H9 (cell line): ENCODE measurements around the gene SCRN3. TPM values are rescaled to one million over a fixed set of nuclear protein-coding genes. Genes with fewer than 3 reads are reported as not detected.
A peak's percentile ranks its signal among the peaks of the same experiment; 100 is the strongest.

Experiments
- DNase-seq: peaks from one replicate; pipeline ENCODE4 v3.0.0-alpha.2; 2017
- H2AFZ ChIP-seq: one replicate; pipeline ENCODE4 v1.6.1; 2013; ENCODE audit warnings: mild to moderate bottlenecking, low read length, control low read depth, moderate library complexity
- H2AK5ac ChIP-seq: 2 replicates; pipeline ENCODE4 v1.6.1; 2013; ENCODE audit warnings: low read length, control low read depth, mixed read lengths; ENCODE audit not compliant: insufficient read length
- H2BK120ac ChIP-seq: one replicate; pipeline ENCODE4 v1.6.1; 2013; ENCODE audit warnings: low read depth, mild to moderate bottlenecking, low read length, control low read depth, inconsistent platforms; ENCODE audit not compliant: poor library complexity, severe bottlenecking
- H2BK12ac ChIP-seq: 2 replicates; pipeline ENCODE4 v1.6.1; 2013; ENCODE audit warnings: low read length, control low read depth, mixed read lengths, low read depth; ENCODE audit not compliant: insufficient read length
- H2BK15ac ChIP-seq: 2 replicates; pipeline ENCODE4 v1.6.1; 2013; ENCODE audit warnings: low read depth, low read length, control low read depth
- H2BK20ac ChIP-seq: one replicate; pipeline ENCODE4 v1.6.1; 2013; ENCODE audit warnings: low read depth, mild to moderate bottlenecking, low read length, control low read depth, inconsistent platforms; ENCODE audit not compliant: poor library complexity, severe bottlenecking
- H2BK5ac ChIP-seq: 2 replicates; pipeline ENCODE4 v1.6.1; 2013; ENCODE audit warnings: low read length, control low read depth, mixed read lengths; ENCODE audit not compliant: insufficient read length
- H3K14ac ChIP-seq: 2 replicates; pipeline ENCODE4 v1.6.1; 2013; ENCODE audit warnings: low read length, control low read depth; ENCODE audit not compliant: insufficient read depth
- H3K18ac ChIP-seq: 2 replicates; pipeline ENCODE4 v1.6.1; 2013; ENCODE audit warnings: low read depth, mild to moderate bottlenecking, mixed read lengths, low read length, control low read depth; ENCODE audit not compliant: insufficient read length
- H3K23ac ChIP-seq: 2 replicates; pipeline ENCODE4 v1.6.1; 2013; ENCODE audit warnings: low read length, control low read depth, mixed read lengths, low read depth; ENCODE audit not compliant: insufficient read length
- H3K23me2 ChIP-seq: 2 replicates; pipeline ENCODE4 v1.6.1; 2013; ENCODE audit warnings: low read depth, mild to moderate bottlenecking, mixed read lengths, low read length, control low read depth; ENCODE audit not compliant: insufficient read length, poor library complexity, severe bottlenecking
- H3K27ac ChIP-seq: 2 replicates; pipeline ENCODE4 v1.5.1; 2013; ENCODE audit warnings: low read length, control low read depth, mixed read lengths, low read depth; ENCODE audit not compliant: insufficient read length
- H3K27me3 ChIP-seq: 2 replicates; pipeline ENCODE4 v1.6.1; 2013; ENCODE audit warnings: low read length, control low read depth, inconsistent platforms; ENCODE audit not compliant: insufficient read depth
- H3K4ac ChIP-seq: 2 replicates; pipeline ENCODE4 v1.6.1; 2013; ENCODE audit warnings: low read depth, mild to moderate bottlenecking, control low read depth, inconsistent platforms, low read length, moderate library complexity
- H3K4me1 ChIP-seq: 2 replicates; pipeline ENCODE4 v1.6.1; 2013; ENCODE audit warnings: low read length, control low read depth, inconsistent platforms; ENCODE audit not compliant: insufficient read depth
- H3K4me2 ChIP-seq: 2 replicates; pipeline ENCODE4 v1.6.1; 2013; ENCODE audit warnings: low read length, control low read depth, mixed read lengths; ENCODE audit not compliant: insufficient read length, insufficient read depth
- H3K56ac ChIP-seq: 2 replicates; pipeline ENCODE4 v1.6.1; 2013; ENCODE audit warnings: low read depth, mild to moderate bottlenecking, mixed read lengths, low read length, control low read depth; ENCODE audit not compliant: insufficient read length
- H3K79me1 ChIP-seq: 2 replicates; pipeline ENCODE4 v1.6.1; 2013; ENCODE audit warnings: low read depth, mild to moderate bottlenecking, moderate library complexity, low read length, control low read depth, inconsistent platforms; ENCODE audit not compliant: insufficient read depth, poor library complexity, severe bottlenecking
- H3K79me2 ChIP-seq: 2 replicates; pipeline ENCODE4 v1.6.1; 2013; ENCODE audit warnings: low read length, control low read depth, inconsistent platforms; ENCODE audit not compliant: insufficient read depth
- H3K9ac ChIP-seq: 2 replicates; pipeline ENCODE4 v1.6.1; 2013; ENCODE audit warnings: low read length, control low read depth, mixed read lengths; ENCODE audit not compliant: insufficient read length; ENCODE audit errors: extremely low read depth
- H3K9me3 ChIP-seq: one replicate; pipeline ENCODE4 v1.6.1; 2013; ENCODE audit warnings: low read depth, low read length, inconsistent platforms; ENCODE audit not compliant: control insufficient read depth
- H3T11ph ChIP-seq: one replicate; pipeline ENCODE4 v1.6.1; 2013; ENCODE audit warnings: mild to moderate bottlenecking, low read length, control low read depth, inconsistent platforms
- H4K20me1 ChIP-seq: one replicate; pipeline ENCODE4 v1.6.1; 2013; ENCODE audit not compliant: control insufficient read depth, insufficient read length, insufficient read depth
- H4K5ac ChIP-seq: 2 replicates; pipeline ENCODE4 v1.6.1; 2013; ENCODE audit warnings: low read depth, mild to moderate bottlenecking, mixed read lengths, low read length, control low read depth; ENCODE audit not compliant: insufficient read length
- H4K8ac ChIP-seq: replicated peaks from 2 replicates; pipeline ENCODE4 v1.6.1; 2013; ENCODE audit warnings: low read length, control low read depth, mixed read lengths, low read depth; ENCODE audit not compliant: insufficient read length
- H4K91ac ChIP-seq: 2 replicates; pipeline ENCODE4 v1.6.1; 2013; ENCODE audit warnings: low read depth, mild to moderate bottlenecking, moderate library complexity, mixed read lengths, low read length, control low read depth; ENCODE audit not compliant: insufficient read length
- H3K27ac Mint-ChIP-seq, 3 experiments: 2 replicates in 2 of 3; 3 replicates in 1 of 3; pipeline ENCODE4 v1.8.0; 2020 to 2021; ENCODE audit warnings: mixed read lengths in 3 of 3, mild to moderate bottlenecking in 1 of 3, moderate library complexity in 1 of 3
- H3K27me3 Mint-ChIP-seq: 2 replicates; pipeline ENCODE4 v1.8.0; 2021; ENCODE audit warnings: low read depth, mild to moderate bottlenecking, moderate library complexity, mixed read lengths
- H3K36me3 Mint-ChIP-seq, 3 experiments: 2 replicates in 2 of 3; 3 replicates in 1 of 3; pipeline ENCODE4 v1.8.0; 2020 to 2021; ENCODE audit warnings: low read depth in 3 of 3, mixed read lengths in 3 of 3; ENCODE audit not compliant: insufficient read depth in 1 of 3
- H3K4me1 Mint-ChIP-seq, 2 experiments: 2 replicates each; pipeline ENCODE4 v1.8.0; 2020; ENCODE audit warnings: mixed read lengths in 2 of 2
- H3K4me3 Mint-ChIP-seq, 2 experiments: 2 replicates in 1 of 2; 3 replicates in 1 of 2; pipeline ENCODE4 v1.8.0; 2020 to 2021; ENCODE audit warnings: mild to moderate bottlenecking in 2 of 2, mixed read lengths in 2 of 2, moderate library complexity in 1 of 2
- H3K9me3 Mint-ChIP-seq, 2 experiments: 2 replicates in 1 of 2; 3 replicates in 1 of 2; pipeline ENCODE4 v1.8.0; 2020; ENCODE audit warnings: mild to moderate bottlenecking in 2 of 2, mixed read lengths in 2 of 2, moderate library complexity in 1 of 2
- WGBS: extraction: QIAGEN DNeasy Blood & Tissue Kit; methylation state at CpG from one replicate; pipeline ENCODE4 v1.1.7; 2013; ENCODE audit warnings: missing lambda C conversion rate, low lambda C conversion rate, mixed read lengths; ENCODE audit not compliant: insufficient read length; ENCODE audit errors: extremely low coverage; 5-methylcytosine and 5-hydroxymethylcytosine counted together
- long read RNA-seq: library from polyadenylated mRNA; unstranded; transcript quantifications from one replicate; pipeline ENCODE4 v2.0.0, GENCODE V29; 2020
- total RNA-seq: library from RNA; stranded (reverse); gene quantifications from 2 replicates; pipeline ENCODE4 v1.2.1, GENCODE V29; 2021
- TF ChIP-seq, protein P1 (sequence below): fragments of 200-600 bp; sonication (generic); conservative IDR thresholded peaks from 3 replicates; pipeline ENCODE4 v1.8.0; 2021; ENCODE audit warnings: antibody characterized with exemption, mild to moderate bottlenecking

The SCRN3 gene, protein sequence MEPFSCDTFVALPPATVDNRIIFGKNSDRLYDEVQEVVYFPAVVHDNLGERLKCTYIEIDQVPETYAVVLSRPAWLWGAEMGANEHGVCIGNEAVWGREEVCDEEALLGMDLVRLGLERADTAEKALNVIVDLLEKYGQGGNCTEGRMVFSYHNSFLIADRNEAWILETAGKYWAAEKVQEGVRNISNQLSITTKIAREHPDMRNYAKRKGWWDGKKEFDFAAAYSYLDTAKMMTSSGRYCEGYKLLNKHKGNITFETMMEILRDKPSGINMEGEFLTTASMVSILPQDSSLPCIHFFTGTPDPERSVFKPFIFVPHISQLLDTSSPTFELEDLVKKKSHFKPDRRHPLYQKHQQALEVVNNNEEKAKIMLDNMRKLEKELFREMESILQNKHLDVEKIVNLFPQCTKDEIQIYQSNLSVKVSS
- 8.7 and 9.9 TPM in 2 replicates for total RNA-seq
- long read RNA-seq, transcript SCRN3-201 (8 exons, 3,037 nt) = minor isoform, 5 of 46 reads
- long read RNA-seq, transcript SCRN3-213 (4 exons, 1,674 nt) = minor isoform, 10 of 46 reads
- long read RNA-seq, transcript SCRN3-214 (4 exons, 943 nt) = major isoform, 12 of 46 reads
- long read RNA-seq, partial matches to known transcripts = 2 of 46 reads
- long read RNA-seq, other reads (novel, unspliced or antisense) = 16 of 46 reads

- H4K91ac ChIP-seq = no peak within 1 kb of the TSS
- peak within 1 kb of the TSS; percentile 98 for H3K4me3 Mint-ChIP-seq
- peaks cover 7 to 8% of the 10 kb centered on the region in 2 experiments for H3K4me1 Mint-ChIP-seq
- no peaks in the 10 kb centered on the region for H3K27me3 ChIP-seq
- H4K8ac ChIP-seq = no peak within 1 kb of the TSS
- H3K4me2 ChIP-seq = peak within 1 kb of the TSS; percentile 71
- H3K9ac ChIP-seq = peak within 1 kb of the TSS; percentile 78
- no peak within 1 kb of the TSS for H3K56ac ChIP-seq
- H3K36me3 Mint-ChIP-seq = peaks cover 0 to 2% (median 0%) of the 10 kb centered on the region in 3 experiments; a peak in 4 of 7 replicates
- peak within 1 kb of the TSS; percentile 21 for H2BK5ac ChIP-seq
- no peaks in the 10 kb centered on the region for H4K20me1 ChIP-seq
- H2BK12ac ChIP-seq = no peak within 1 kb of the TSS
- WGBS = no CpG with 5 or more reads among the region's 35 CpGs
- peak within 1 kb of the TSS; percentile 93 for H2AFZ ChIP-seq
- no peak within 1 kb of the TSS for H2BK15ac ChIP-seq
- no peaks in the 10 kb centered on the region for H3K9me3 ChIP-seq
- H3K4ac ChIP-seq = no peak within 1 kb of the TSS
- H2BK20ac ChIP-seq = no peak within 1 kb of the TSS
- H3K79me2 ChIP-seq = no peaks in the 10 kb centered on the region
- H3K14ac ChIP-seq = no peak within 1 kb of the TSS
- no peak within 1 kb of the TSS for H3K27ac ChIP-seq
- peaks cover 2% of the 10 kb centered on the region for H3K79me1 ChIP-seq
- H3K4me1 ChIP-seq = no peaks in the 10 kb centered on the region
- no peaks in the 10 kb centered on the region for H3K27me3 Mint-ChIP-seq
- H3K23ac ChIP-seq = no peak within 1 kb of the TSS
- no peak within 1 kb of the TSS for H2AK5ac ChIP-seq
- TF ChIP-seq, protein P1, sequence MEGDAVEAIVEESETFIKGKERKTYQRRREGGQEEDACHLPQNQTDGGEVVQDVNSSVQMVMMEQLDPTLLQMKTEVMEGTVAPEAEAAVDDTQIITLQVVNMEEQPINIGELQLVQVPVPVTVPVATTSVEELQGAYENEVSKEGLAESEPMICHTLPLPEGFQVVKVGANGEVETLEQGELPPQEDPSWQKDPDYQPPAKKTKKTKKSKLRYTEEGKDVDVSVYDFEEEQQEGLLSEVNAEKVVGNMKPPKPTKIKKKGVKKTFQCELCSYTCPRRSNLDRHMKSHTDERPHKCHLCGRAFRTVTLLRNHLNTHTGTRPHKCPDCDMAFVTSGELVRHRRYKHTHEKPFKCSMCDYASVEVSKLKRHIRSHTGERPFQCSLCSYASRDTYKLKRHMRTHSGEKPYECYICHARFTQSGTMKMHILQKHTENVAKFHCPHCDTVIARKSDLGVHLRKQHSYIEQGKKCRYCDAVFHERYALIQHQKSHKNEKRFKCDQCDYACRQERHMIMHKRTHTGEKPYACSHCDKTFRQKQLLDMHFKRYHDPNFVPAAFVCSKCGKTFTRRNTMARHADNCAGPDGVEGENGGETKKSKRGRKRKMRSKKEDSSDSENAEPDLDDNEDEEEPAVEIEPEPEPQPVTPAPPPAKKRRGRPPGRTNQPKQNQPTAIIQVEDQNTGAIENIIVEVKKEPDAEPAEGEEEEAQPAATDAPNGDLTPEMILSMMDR = no peak
- H3K18ac ChIP-seq = peak within 1 kb of the TSS; percentile 18
- H3K23me2 ChIP-seq = peaks cover 9% of the 10 kb centered on the region
- peak within 1 kb of the TSS; percentile 95 to 99 (median 98) for H3K27ac Mint-ChIP-seq
- no peak within 1 kb of the TSS for H3T11ph ChIP-seq
- H4K5ac ChIP-seq = no peak within 1 kb of the TSS
- DNase-seq = peak; percentile 98
- H3K9me3 Mint-ChIP-seq = peaks cover 0 to 3% of the 10 kb centered on the region in 2 experiments; a peak in 1 of 5 replicates
- no peak within 1 kb of the TSS for H2BK120ac ChIP-seq
Measured at GRCh38 chr2:174395284-174395968, at the start of gene SCRN3. Gene SCRN3 (plus strand): TSS chr2:174395730. CDS start chr2:174398284, 2,554 bp downstream.
